ENCODE measurements around the gene KIF25.

The KIF25 gene

DNA sequence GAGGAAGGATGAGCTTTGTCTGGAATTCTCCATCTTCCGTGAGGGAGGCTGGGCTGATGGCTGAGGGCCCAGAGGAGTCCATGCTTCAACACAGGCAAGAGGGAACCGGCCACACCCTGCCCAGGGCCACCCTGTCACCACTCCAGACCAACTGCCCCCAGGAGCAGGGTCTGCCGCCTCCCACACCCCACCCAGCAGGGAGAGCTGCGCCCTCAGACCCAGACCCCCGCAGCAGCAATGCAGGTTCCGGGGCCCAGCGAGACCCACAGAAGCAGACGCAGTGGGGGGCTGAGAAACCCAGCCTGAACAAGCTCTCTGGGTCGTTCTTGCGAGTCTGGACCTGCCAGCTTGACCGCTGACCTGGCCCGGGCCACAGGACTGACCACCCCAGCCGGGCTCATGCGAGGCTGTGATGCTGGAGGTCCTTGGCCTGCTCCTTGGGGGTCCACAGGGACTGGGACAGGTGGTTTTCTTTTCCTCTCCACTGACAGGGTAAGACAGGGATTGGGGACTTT lies 56.5 kb downstream of the KIF25 start:
- no peaks in the 10 kb centered on the region for H3K4me1 ChIP-seq (ENCODE audit: insufficient read depth, low read length)

DNA sequence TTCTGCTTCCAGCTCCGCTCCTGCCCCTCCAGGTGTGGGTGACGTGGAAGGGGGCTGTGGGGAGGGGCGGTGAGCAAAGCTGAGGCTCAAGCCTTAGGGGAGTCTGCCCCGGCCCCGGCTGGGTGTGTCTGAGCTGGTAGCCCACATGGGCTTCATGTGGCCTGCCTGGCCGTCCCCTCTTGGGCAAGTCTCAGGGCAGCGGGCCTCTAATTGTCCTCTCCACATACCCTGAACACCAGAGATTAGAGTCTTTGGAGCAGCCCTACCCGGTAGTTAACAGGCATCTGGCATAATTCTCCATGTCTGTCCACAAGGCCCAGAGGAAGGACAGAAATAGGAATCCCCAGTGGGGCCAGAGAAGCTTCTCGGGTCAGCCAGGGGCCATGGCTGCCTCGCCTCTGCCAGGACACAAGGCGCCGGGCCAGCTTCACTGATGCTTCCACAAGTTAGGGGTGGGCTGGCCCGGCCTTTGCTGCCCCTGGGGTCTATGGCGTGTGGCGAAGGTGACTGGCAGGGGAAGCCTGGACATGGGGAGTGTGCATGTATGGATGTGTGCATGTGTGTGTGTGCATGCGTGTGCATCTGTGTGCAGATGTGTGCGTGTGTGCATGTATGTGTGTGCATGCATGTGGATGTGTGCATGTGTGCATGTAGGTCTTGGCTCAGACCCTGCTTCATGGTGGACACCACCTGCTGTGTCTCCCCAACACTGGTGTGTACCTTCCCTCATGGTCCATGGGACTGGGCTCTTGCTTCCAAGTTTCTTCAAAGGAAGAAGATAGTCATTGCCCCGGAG lies 57.5 kb downstream of the KIF25 start:
- H3K9ac ChIP-seq (ENCODE audit: low read depth, low read length): no peak overlapping the region
- H3K4me1 ChIP-seq (ENCODE audit: insufficient read depth, low read length): no peaks in the 10 kb centered on the region
- H3K36me3 ChIP-seq (ENCODE audit: insufficient read depth, low read length): no peaks in the 10 kb centered on the region
- no peaks in the 10 kb centered on the region for H3K9me3 ChIP-seq (ENCODE audit: control insufficient read depth, insufficient read depth, low read length)

More for the DNA sequence above, 56.5 kb downstream of the KIF25 start:
- Histone ChIP-seq H3K9me3 (ENCODE audit: control insufficient read depth, insufficient read depth, low read length) (no peaks in the 10 kb centered on the region), H3K9ac (ENCODE audit: low read depth, low read length) (no peak overlapping the region), H3K36me3 (ENCODE audit: insufficient read depth, low read length) (no peaks in the 10 kb centered on the region)

DNA sequence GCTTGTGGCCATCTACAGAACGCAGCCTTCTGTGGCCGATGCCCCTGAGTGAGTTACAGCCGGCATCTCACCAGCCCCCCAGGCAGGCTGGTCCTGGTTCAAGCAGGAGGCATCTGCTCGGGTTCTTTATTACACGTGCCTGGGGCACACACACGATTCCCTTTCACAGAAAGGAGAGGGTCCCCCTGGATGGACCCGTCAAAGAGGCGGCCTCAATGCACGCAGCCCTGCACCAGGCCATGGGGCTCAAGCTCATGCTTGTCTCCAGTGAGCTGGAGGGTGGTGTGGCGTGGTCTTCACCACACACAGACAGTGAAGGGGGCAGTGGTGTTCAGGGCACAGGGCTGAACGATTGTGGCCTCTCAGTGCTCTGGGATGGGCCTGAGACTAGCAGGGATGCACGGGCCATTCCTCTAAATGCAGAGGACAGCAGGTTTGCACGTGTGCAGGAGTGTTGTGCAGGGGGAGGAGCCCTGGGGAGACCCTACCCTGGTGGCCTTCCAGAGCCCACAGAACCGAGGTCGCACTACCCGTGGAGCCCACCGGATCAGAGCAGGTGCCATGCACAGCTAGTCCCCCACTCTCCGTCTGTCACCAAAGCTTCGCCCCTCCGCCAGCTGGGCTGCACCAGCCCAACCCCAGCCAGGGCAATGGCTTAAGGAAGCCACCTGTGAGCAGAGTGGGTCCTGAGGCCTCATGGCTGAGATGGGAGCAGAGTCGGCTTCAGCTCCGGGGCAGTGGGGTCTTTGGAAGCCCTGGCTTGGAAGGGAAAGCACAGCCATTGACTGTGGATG lies 58.4 kb downstream of the KIF25 start:
- Histone ChIP-seq H3K36me3 (ENCODE audit: insufficient read depth, low read length) (no peaks in the 10 kb centered on the region), H3K4me1 (ENCODE audit: insufficient read depth, low read length) (no peaks in the 10 kb centered on the region), H3K9me3 (ENCODE audit: control insufficient read depth, insufficient read depth, low read length) (no peaks in the 10 kb centered on the region), H3K9ac (ENCODE audit: low read depth, low read length) (no peak overlapping the region)

DNA sequence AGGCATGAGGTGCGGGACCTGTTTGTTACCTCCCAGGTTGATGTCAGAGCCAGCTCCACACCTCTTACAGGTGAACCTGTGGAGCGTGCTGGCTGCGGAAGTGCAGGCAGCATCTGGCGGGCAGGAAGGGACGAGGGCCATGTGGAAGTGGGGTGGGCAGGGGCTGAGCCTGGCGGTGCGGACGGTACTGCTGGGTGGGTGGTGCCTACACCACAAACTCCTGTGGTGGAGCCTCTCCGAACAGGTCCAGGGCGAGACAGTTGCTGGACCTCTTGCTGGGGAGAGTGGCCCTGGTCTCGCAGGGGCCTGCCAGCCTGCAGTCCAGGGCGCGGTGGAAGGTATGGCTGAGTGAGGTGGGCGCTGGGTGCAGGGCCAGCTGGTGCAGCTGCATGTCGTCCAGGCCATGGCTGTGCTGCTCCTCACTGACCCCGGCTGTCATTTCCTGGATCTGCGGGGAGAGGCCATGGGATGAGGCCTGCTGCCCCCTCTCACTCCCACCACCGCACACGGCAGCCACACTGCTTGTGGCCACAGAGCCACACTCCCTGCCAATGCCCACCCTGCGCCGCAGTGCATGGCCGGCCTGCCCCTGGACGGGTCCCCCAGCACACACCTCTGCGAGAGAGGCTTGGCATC lies 59.5 kb downstream of the KIF25 start:
- no peaks in the 10 kb centered on the region for H3K36me3 ChIP-seq (ENCODE audit: insufficient read depth, low read length)
- no peaks in the 10 kb centered on the region for H3K9me3 ChIP-seq (ENCODE audit: control insufficient read depth, insufficient read depth, low read length)
- no peaks in the 10 kb centered on the region for H3K4me1 ChIP-seq (ENCODE audit: insufficient read depth, low read length)
- H3K9ac ChIP-seq (ENCODE audit: low read depth, low read length): no peak overlapping the region

DNA sequence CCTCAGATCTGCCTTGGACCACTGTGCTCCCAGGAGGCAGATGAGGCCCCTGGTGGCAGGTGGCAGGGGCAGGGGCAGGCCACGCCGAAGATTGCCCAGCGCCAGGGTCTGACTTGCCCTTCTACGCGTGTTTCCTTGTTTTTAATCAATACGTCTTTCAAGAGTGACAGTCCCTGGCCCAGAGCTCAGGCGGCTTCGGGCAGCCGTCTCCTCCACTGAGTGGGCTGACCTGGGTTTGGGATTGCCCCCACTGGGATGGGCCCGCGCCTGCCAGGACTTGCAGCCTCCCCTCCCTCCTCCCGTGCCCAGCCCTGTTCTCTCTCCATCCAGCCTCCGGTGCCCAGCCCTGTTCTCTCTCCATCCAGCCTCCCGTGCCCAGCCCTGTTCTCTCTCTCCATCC lies 60.4 kb downstream of the KIF25 start:
- H3K36me3 ChIP-seq (ENCODE audit: insufficient read depth, low read length): no peaks in the 10 kb centered on the region
- no peaks in the 10 kb centered on the region for H3K4me1 ChIP-seq (ENCODE audit: insufficient read depth, low read length)
- H3K9ac ChIP-seq (ENCODE audit: low read depth, low read length): no peak overlapping the region
- H3K9me3 ChIP-seq (ENCODE audit: control insufficient read depth, insufficient read depth, low read length): no peaks in the 10 kb centered on the region

DNA sequence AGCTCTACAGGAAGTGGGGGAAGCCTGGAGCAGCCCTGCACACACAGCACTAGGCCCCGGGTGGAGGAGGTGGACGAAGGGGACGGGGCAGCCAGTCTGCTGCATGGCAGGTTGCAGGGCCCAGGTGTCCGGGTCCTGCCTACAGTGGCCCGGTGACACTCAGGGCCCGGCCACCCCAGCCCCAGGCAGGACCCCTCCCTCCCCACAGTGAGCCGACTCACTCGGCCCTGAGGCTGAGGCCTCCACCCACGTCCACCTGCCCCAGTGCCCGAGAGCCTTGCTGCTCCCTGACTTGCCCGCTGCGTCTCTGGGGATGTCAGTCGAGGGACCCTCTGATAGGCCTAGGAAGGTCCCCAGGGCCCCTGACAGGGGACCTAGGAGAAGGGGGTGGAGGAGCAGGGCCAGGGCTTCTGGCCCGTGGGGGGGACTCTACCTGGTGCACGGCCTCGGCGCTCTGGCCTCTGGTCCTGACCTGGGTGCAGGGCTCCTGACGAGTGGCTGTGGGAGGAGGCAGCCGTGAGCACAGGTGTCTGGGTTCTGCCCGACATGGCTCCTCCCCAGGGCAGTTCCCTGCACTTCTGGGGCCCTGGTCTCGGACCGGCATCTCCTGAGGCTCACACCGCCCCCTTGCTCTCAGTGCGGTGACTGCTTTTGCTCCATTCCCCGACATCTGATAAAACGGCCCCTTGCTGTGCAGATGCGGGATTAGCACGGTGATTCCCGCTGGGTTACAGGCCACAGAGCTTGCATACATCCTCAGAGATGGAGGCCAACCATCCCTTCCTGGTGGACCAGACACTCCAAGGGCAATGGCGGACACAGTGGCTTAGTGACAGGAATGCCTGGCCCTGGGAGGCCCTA lies 61.5 kb downstream of the KIF25 start:
- Histone ChIP-seq H3K9me3 (ENCODE audit: control insufficient read depth, insufficient read depth, low read length) (no peaks in the 10 kb centered on the region), H3K4me1 (ENCODE audit: insufficient read depth, low read length) (no peaks in the 10 kb centered on the region), H3K36me3 (ENCODE audit: insufficient read depth, low read length) (no peaks in the 10 kb centered on the region), H3K9ac (ENCODE audit: low read depth, low read length) (no peak overlapping the region)

DNA sequence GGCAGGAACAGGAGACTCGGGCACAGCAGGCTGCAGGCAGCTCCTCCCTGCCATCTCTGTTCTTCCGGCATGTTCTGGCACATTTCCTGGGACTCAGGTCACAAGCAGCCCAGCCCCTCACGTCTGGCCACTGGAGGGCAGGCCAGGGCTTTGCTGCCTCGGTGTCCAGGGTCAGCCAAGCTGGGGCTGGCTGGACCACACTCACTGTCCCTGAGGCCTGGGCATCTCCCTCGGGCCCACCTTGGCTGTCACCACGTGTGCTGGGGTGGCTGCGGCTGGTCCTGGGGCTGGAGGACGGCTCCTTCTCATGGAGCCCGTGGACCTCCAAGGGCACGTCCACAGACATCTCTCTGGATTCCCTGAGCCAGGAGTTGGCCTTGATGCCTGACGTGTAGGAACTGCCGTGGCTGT lies 63.1 kb downstream of the KIF25 start:
- Histone ChIP-seq H3K36me3 (ENCODE audit: insufficient read depth, low read length) (no peaks in the 10 kb centered on the region), H3K9ac (ENCODE audit: low read depth, low read length) (no peak overlapping the region), H3K4me1 (ENCODE audit: insufficient read depth, low read length) (no peaks in the 10 kb centered on the region), H3K9me3 (ENCODE audit: control insufficient read depth, insufficient read depth, low read length) (no peaks in the 10 kb centered on the region)

DNA sequence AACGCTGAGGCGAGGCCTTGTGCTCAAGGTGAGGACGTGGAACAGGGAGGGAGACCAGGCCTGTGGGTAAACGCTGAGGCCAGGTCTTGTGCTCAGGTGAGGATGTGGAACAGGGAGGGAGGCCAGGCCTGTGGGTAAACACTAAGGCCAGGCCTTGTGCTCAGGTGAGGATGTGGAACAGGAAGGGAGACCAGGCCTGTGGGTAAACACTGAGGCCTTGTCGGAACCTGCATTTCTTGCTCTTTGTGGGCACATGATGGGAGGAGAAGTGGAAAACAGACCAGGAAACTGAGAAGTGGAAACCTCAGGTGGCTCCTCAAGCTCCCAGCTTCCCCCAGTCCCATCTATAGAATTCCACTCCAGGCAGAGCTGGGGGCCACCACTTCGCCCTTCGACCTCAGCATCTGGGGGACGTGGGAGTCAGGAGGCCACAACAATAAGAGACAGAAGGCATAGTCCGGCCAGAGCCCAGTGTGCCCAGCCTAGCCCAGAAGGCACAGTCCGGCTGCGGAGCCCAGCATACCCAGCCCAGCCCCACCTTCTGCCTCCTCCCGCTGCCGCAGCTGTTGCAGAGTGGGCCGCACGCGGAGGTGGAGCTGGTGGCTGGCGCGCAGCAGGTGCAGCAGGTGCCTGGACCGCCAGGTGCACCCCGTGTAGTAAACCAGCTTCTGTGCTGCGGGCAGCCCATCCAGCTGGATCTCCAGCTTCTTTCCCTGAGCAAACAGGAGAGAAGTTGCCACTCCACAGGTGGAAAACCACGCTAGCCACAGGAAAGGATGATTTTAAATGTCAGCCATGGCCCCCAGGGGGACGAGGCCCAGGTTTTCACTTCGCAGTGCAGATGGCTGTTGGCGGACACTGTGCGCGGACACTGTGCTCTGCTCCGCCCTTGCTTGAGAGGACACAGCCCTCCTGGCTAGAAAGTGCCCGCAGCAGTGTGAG lies 64.1 kb downstream of the KIF25 start:
- no peaks in the 10 kb centered on the region for H3K36me3 ChIP-seq (ENCODE audit: insufficient read depth, low read length)
- no peaks in the 10 kb centered on the region for H3K4me1 ChIP-seq (ENCODE audit: insufficient read depth, low read length)
- H3K9ac ChIP-seq (ENCODE audit: low read depth, low read length): no peak overlapping the region
- H3K9me3 ChIP-seq (ENCODE audit: control insufficient read depth, insufficient read depth, low read length): no peaks in the 10 kb centered on the region

DNA sequence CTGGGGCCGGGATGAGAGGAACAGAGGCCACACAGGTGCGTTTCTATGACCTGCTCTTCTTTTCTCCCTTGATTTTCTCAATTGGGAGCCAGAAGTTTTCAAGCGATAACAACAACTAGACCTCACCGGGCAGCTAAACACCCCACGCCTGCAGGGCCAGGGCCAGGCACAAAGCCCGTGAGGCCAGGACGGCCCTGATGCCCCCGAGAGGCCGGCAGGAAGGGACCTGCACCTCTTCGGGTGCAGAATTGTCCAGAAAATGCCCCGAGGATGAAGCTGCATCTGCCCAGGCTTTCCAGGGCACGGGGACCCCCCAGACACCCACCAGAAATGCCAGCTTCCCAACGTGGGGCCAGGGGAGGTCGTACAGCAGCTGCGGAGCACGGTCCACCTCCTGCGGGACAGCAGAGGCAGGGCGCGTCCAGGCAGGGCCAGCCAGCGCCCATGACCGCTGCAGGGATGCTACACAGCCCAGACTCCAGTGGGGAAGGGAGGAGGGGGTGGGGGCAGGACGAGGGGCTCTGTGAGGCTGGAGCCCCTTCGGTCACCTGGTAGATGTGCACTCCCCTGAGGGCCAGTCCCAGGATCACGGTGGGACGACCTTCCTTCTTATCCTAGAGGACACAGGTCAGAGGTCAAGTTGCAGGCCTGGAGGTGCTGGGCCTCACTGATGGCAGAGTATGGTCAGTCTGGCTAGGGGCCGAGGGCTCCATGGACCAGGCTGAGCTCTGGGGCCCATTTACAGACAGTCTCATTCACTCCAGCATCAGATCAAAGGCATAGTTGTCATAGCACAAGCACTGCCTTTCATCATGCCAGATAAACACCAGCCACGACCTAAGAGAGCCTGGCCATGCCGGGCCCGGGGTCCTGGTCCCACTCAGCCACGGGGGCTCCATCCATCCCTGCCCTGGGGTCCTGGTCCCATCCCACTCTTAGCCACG lies 65.1 kb downstream of the KIF25 start:
- H3K36me3 ChIP-seq (ENCODE audit: insufficient read depth, low read length): no peaks in the 10 kb centered on the region
- no peaks in the 10 kb centered on the region for H3K4me1 ChIP-seq (ENCODE audit: insufficient read depth, low read length)
- H3K9ac ChIP-seq (ENCODE audit: low read depth, low read length): no peak overlapping the region
- no peaks in the 10 kb centered on the region for H3K9me3 ChIP-seq (ENCODE audit: control insufficient read depth, insufficient read depth, low read length)

DNA sequence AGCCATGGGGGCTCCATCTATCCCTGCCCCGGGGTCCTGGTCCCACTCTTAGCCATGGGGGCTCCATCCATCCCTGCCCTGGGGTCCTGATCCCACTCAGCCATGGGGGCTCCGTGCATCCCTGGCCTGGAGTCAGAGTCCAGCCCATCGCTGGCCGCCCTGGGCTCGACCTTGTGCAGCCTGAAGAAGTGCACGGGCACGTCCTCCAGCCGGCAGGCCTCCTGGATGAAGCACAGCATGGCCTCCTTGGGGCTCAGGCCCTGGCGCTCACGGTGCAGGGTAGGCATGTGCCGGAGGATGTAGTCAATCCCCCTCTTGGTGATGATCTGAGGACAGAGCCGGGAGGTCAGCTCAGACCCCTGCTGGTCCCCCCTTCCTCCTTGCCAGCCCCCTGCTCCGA lies 66.0 kb downstream of the KIF25 start:
- no peak overlapping the region for H3K9ac ChIP-seq (ENCODE audit: low read depth, low read length)
- no peaks in the 10 kb centered on the region for H3K9me3 ChIP-seq (ENCODE audit: control insufficient read depth, insufficient read depth, low read length)
- H3K36me3 ChIP-seq (ENCODE audit: insufficient read depth, low read length): no peaks in the 10 kb centered on the region
- no peaks in the 10 kb centered on the region for H3K4me1 ChIP-seq (ENCODE audit: insufficient read depth, low read length)

DNA sequence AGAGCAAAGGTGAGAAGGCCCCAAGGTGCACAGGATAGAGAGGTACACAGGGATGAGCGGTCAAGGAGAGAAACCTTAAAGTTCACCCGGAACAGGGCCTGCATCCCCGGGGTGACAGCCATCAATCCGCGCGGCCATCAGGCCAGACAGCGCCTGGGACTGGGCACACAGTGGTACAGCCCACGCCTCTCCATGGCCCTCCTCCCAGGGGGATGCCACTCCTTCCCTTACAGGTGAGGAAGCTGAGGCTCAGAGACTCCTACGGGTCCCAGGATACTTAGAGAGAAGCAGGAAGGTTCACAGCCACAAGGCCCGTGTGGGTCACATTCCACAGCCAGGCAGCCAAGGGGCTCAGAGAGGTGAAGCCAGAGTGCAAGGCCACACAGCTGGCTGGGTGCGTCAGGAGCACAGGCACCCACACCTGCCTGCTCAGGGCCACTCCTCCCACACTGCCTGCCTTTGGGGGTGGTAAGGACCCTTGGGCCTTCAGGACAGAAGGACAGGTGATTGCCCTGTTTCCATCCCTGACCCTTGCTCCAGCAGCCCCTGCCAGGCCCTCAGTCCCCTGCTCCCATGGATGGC lies 66.8 kb downstream of the KIF25 start:
- Histone ChIP-seq H3K9ac (ENCODE audit: low read depth, low read length) (no peak overlapping the region), H3K9me3 (ENCODE audit: control insufficient read depth, insufficient read depth, low read length) (no peaks in the 10 kb centered on the region), H3K36me3 (ENCODE audit: insufficient read depth, low read length) (no peaks in the 10 kb centered on the region), H3K4me1 (ENCODE audit: insufficient read depth, low read length) (no peaks in the 10 kb centered on the region)

DNA sequence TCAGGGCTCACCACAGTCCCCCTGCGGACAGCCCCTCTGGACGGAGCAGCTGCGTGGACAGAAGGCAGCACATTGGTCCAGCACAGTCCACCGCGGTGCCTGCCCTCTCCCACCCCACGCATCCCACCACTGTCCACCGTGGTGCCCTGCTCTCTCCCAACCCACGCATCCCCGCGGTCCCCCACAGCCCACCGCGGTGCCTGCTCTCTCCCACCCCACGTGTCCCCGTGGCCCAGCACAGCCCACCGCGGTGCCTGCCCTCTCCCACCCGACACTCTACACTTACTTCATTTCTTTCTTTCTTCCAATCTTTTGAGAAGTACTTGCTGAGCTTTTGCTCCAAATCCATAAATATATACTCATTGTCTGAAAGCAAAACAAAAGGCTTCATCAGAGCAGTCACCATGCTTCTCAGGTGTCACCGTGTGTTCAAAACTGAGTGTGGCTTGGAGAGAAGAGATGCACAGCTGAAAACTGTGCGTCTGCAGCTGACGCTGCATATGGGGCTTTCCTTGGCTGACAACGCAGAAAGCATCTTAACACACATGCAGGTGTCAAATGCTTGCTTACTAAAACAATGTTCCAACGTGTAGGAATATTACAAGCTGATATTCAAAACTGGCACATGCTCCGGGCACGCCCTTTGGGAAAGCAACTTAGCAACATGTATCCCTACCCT lies 69.7 kb downstream of the KIF25 start:
- H3K9me3 ChIP-seq (ENCODE audit: control insufficient read depth, insufficient read depth, low read length): no peaks in the 10 kb centered on the region
- H3K4me1 ChIP-seq (ENCODE audit: insufficient read depth, low read length): no peaks in the 10 kb centered on the region
- H3K36me3 ChIP-seq (ENCODE audit: insufficient read depth, low read length): no peaks in the 10 kb centered on the region
- no peak overlapping the region for H3K9ac ChIP-seq (ENCODE audit: low read depth, low read length)

Data from ES-I3 (cell line).